HepG2 (cell line): ENCODE measurements around the gene BZW1. TPM values are rescaled to one million over a fixed set of nuclear protein-coding genes. Genes with fewer than 3 reads are reported as not detected.
A peak's percentile ranks its signal among the peaks of the same experiment; 100 is the strongest.

Experiments
- CCAR2 ChIP-seq: fragments of 200-400 bp; formaldehyde crosslinking; optimal IDR thresholded peaks from 2 replicates; pipeline ENCODE3; 2018; ENCODE audit warnings: low read depth, mild to moderate bottlenecking, low read length, moderate library complexity
- E2F1 ChIP-seq: sonication (generic); formaldehyde crosslinking; IDR thresholded peaks from 2 replicates; pipeline ENCODE4 v1.5.0; 2020; ENCODE audit warnings: missing genetic modification reagents
- GLI4 ChIP-seq: sonication (generic); formaldehyde crosslinking; IDR thresholded peaks from 2 replicates; pipeline ENCODE4 v1.5.1; 2020; ENCODE audit warnings: missing genetic modification reagents, mild to moderate bottlenecking, moderate library complexity, borderline replicate concordance
- HNF1B ChIP-seq: sonication (generic); formaldehyde crosslinking; IDR thresholded peaks from 2 replicates; pipeline ENCODE4 v1.5.1; 2020; ENCODE audit warnings: mild to moderate bottlenecking, moderate library complexity, missing genetic modification reagents
- IKZF1 ChIP-seq: fragments of 450-650 bp; IDR thresholded peaks from 2 replicates; pipeline ENCODE4 v1.7.1; 2016
- ISL2 ChIP-seq: sonication (generic); formaldehyde crosslinking; IDR thresholded peaks from 2 replicates; pipeline ENCODE4 v1.5.0; 2020; ENCODE audit warnings: missing genetic modification reagents
- NKX3-1 ChIP-seq: sonication (generic); formaldehyde crosslinking; IDR thresholded peaks from 2 replicates; pipeline ENCODE4 v1.5.0; 2020; ENCODE audit warnings: missing genetic modification reagents
- PAX8 ChIP-seq: sonication (generic); formaldehyde crosslinking; IDR thresholded peaks from 2 replicates; pipeline ENCODE4 v1.8.0; 2022; ENCODE audit warnings: mild to moderate bottlenecking, missing genetic modification reagents, borderline replicate concordance
- PCBP2 ChIP-seq: fragments of 200-400 bp; formaldehyde crosslinking; optimal IDR thresholded peaks from 2 replicates; pipeline ENCODE3; 2018; ENCODE audit warnings: low read length, low read depth; ENCODE audit not compliant: poor library complexity, severe bottlenecking
- PHF20 ChIP-seq: sonication (generic); formaldehyde crosslinking; IDR thresholded peaks from 2 replicates; pipeline ENCODE4 v1.5.0; 2020; ENCODE audit warnings: mild to moderate bottlenecking, missing genetic modification reagents
- SP140L ChIP-seq: sonication (generic); formaldehyde crosslinking; IDR thresholded peaks from 2 replicates; pipeline ENCODE4 v1.4.0; 2020; ENCODE audit warnings: missing genetic modification reagents, borderline replicate concordance
- TCF7 ChIP-seq: sonication (generic); IDR thresholded peaks from 2 replicates; pipeline ENCODE4 v1.6.1; 2016; ENCODE audit warnings: antibody characterized with exemption, low read depth
- ZBTB10 ChIP-seq: sonication (generic); formaldehyde crosslinking; IDR thresholded peaks from 2 replicates; pipeline ENCODE4 v1.4.0; 2020; ENCODE audit warnings: missing genetic modification reagents, borderline replicate concordance
- ZNF160 ChIP-seq: sonication (generic); formaldehyde crosslinking; IDR thresholded peaks from 2 replicates; pipeline ENCODE4 v1.8.0; 2022; ENCODE audit warnings: mild to moderate bottlenecking, inconsistent platforms, missing genetic modification reagents
- ZNF558 ChIP-seq: sonication (generic); formaldehyde crosslinking; IDR thresholded peaks from 2 replicates; pipeline ENCODE4 v1.9.0; 2022; ENCODE audit warnings: mild to moderate bottlenecking, missing genetic modification reagents, borderline replicate concordance
- ZNF562 ChIP-seq: sonication (generic); formaldehyde crosslinking; IDR thresholded peaks from 2 replicates; pipeline ENCODE4 v1.8.0; 2022; ENCODE audit warnings: missing genetic modification reagents, borderline replicate concordance
- ZNF569 ChIP-seq: sonication (generic); formaldehyde crosslinking; IDR thresholded peaks from 2 replicates; pipeline ENCODE4 v1.5.0; 2020; ENCODE audit warnings: mild to moderate bottlenecking, missing genetic modification reagents, moderate library complexity, borderline replicate concordance
- ZNF574 ChIP-seq: sonication (generic); formaldehyde crosslinking; IDR thresholded peaks from 2 replicates; pipeline ENCODE4 v1.4.0; 2020; ENCODE audit warnings: missing genetic modification reagents
- ZNF713 ChIP-seq: sonication (generic); formaldehyde crosslinking; IDR thresholded peaks from 2 replicates; pipeline ENCODE4 v1.4.0; 2020; ENCODE audit warnings: mild to moderate bottlenecking, missing genetic modification reagents
- ZNF746 ChIP-seq: sonication (generic); formaldehyde crosslinking; IDR thresholded peaks from 2 replicates; pipeline ENCODE4 v1.8.0; 2022; ENCODE audit warnings: mild to moderate bottlenecking, missing genetic modification reagents
- ZNF772 ChIP-seq: sonication (generic); formaldehyde crosslinking; IDR thresholded peaks from 2 replicates; pipeline ENCODE4 v1.5.0; 2020; ENCODE audit warnings: mild to moderate bottlenecking, missing genetic modification reagents
- polyA plus RNA-seq, 8 experiments: library from polyadenylated mRNA; depleted of rRNA in 3 of 8; stranded (reverse) in 7 of 8; unstranded in 1 of 8; fragments of >200 nt; fragmentation: Illumina TruSeq in 4 of 8; extraction: Trizol in 4 of 8; gene quantifications; 2 replicates each; pipeline versions ENCODE4 v1.2.1 to v1.2.3, GENCODE V29; 2011 to 2016; ENCODE audit warnings: low read depth in 4 of 8, missing spikeins in 1 of 8, mixed read lengths in 1 of 8; ENCODE audit not compliant: insufficient read depth in 1 of 8
- total RNA-seq, 5 experiments: library from RNA; depleted of rRNA; stranded (reverse); fragments of >200 nt; fragmentation: Illumina TruSeq; extraction: Trizol; gene quantifications; 2 replicates each; pipeline ENCODE4 v1.2.3, GENCODE V29; 2016; ENCODE audit warnings: low read depth in 1 of 5

Gene BZW1
- total and polyA plus RNA-seq, 2 of the 13 experiments (the other 11 are each of a cell fraction or from before 2014, with no cell fraction given), result 106 to 384 TPM

GRCh38 chr2:200843993-200844948, 32.6 kb downstream of the BZW1 start (continued):
- no peak for TF ChIP-seq ISL2
- peak; percentile 79; the same call in 1 of the 2 replicates for TF ChIP-seq ZNF772
- no peak for TF ChIP-seq CCAR2
- TF ChIP-seq PAX8 (CRISPR knock-in tag), result no peak
- TF ChIP-seq PHF20 (CRISPR knock-in tag), result peak; percentile 48; the same call in 1 of the 2 replicates
- 0 out of 2 replicates have a peak, but pooled peaks have one; percentile 63 for TF ChIP-seq HNF1B (CRISPR knock-in tag)
- no peak for TF ChIP-seq ZNF160
- TF ChIP-seq ZNF746 (CRISPR knock-in tag), result no peak
- TF ChIP-seq GLI4, result no peak; the same call in 1 of the 2 replicates
- no peak for TF ChIP-seq ZNF569 (CRISPR knock-in tag)
- TF ChIP-seq PCBP2, result no peak
- TF ChIP-seq E2F1, result no peak
- TF ChIP-seq ZNF558, result no peak
- no peak for TF ChIP-seq ZNF562 (CRISPR knock-in tag)
- peak; percentile 63 for TF ChIP-seq ZNF574
- TF ChIP-seq IKZF1, result no peak
- TF ChIP-seq NKX3-1 (CRISPR knock-in tag), result no peak
- TF ChIP-seq SP140L (CRISPR knock-in tag), result no peak
- no peak for TF ChIP-seq TCF7
- TF ChIP-seq ZBTB10 (CRISPR knock-in tag), result no peak
- TF ChIP-seq ZNF713 (CRISPR knock-in tag), result no peak
